GM10266 (cell line): Measurements from ENCODE around the gene GUCA1A.
A peak's percentile ranks its signal among the peaks of the same experiment; 100 is the strongest.

Source experiments
- DNase-seq: peaks from one replicate; pipeline ENCODE4 v3.0.0; 2012; ENCODE audit errors: extremely low spot score
- CTCF ChIP-seq: IDR thresholded peaks from 2 replicates; pipeline ENCODE4 v1.5.1; 2012; ENCODE audit warnings: mild to moderate bottlenecking, low read depth; ENCODE audit not compliant: control insufficient read depth, insufficient read depth; ENCODE audit errors: missing control alignments

The GUCA1A gene

GRCh38 chr6:42129360-42129676 lies 43.8 kb upstream of the GUCA1A start:
- no peak for DNase-seq
- no peak for TF ChIP-seq CTCF

GRCh38 chr6:42131531-42131930 lies 41.6 kb upstream of the GUCA1A start:
- TF ChIP-seq CTCF: no peak
- no peak for DNase-seq

- no peak for DNase-seq
- TF ChIP-seq CTCF: no peak
Measured at GRCh38 chr6:42133926-42134325, 39.2 kb upstream of the GUCA1A start.

- TF ChIP-seq CTCF: no peak
- DNase-seq: no peak
Measured at GRCh38 chr6:42135161-42135560, 38.0 kb upstream of the GUCA1A start.

- no peak for DNase-seq
- no peak for TF ChIP-seq CTCF
Measured at GRCh38 chr6:42135722-42136121, 37.4 kb upstream of the GUCA1A start.

- peak; percentile 53 for TF ChIP-seq CTCF
- DNase-seq: peak; percentile 89
Measured at GRCh38 chr6:42136508-42137193, 36.5 kb upstream of the GUCA1A start.

- no peak for DNase-seq
- no peak for TF ChIP-seq CTCF
Measured at GRCh38 chr6:42137194-42137753, 35.9 kb upstream of the GUCA1A start.
